Adrenal gland (tissue), 5 donors: ENCODE data around the gene PEX3.

ENCODE experiments used
- CTCF ChIP-seq, 6 experiments: fragments of 450-650 bp in 4 of 6; fragments of 200-600 bp in 2 of 6; sonication (generic) in 1 of 6; IDR thresholded peaks; 1 replicate in 5 of 6; 2 replicates in 1 of 6; pipeline versions ENCODE4 v1.5.1 to v1.8.0; 2016 to 2021; ENCODE audit warnings: antibody characterized with exemption in 6 of 6, mild to moderate bottlenecking in 2 of 6, moderate library complexity in 1 of 6
- POLR2A ChIP-seq, 2 donors: fragments of 450-650 bp; IDR thresholded peaks; one replicate each; pipeline ENCODE4 v1.6.1; 2017; ENCODE audit warnings: antibody characterized with exemption in 2 of 2, mild to moderate bottlenecking in 2 of 2, moderate library complexity in 1 of 2
- donor health status: DM: no; HTN: no; CAD: no.

DNA sequence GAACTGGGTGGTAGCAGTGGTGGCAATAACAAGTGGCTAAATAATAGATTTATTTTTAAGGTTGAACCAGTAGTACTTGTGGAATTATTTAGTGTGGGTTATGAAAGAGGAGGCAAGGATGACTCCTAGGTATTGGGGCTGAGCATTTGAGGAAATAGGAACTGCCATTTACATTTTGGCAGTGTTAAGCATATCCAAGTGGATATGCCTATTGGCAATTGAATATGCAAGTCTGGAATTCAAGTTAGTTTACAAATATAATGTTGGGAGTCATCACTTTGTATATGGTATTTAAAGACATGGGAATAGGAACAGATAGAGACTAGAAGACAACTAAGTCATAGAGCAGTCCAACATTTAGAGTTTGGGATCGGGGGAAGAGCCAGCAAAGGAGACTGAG is 25.9 kb downstream of the PEX3 start:
- no peak for TF ChIP-seq CTCF (IDR thresholded peaks at IDR 0.05)
- no peak for TF ChIP-seq POLR2A (IDR thresholded peaks at IDR 0.05)
